WTC11 (cell line): ENCODE measurements around the gene TTLL5. TPM values are rescaled to one million over a fixed set of nuclear protein-coding genes. Genes with fewer than 3 reads are reported as not detected.

ENCODE experiments used
- ATAC-seq: fragments of 200-7000 bp; cut with Tn5 transposase; 2 replicates; pipeline ENCODE4 v1.10.0; 2021; ENCODE audit warnings: mild to moderate bottlenecking, moderate library complexity
- CTCF ChIA-PET: fragments of 300-600 bp; sonication (Branson Sonifier 250); formaldehyde crosslinking; loops from one replicate; lab custom pipeline; 2021; ENCODE audit warnings: antibody characterized with exemption; lab: Charles Lee
- POLR2A ChIA-PET: fragments of 350-600 bp; sonication (Branson Sonifier 250); formaldehyde crosslinking; loops from one replicate; lab custom pipeline; 2021; ENCODE audit warnings: antibody characterized with exemption; lab: Charles Lee
- DNase-seq: peaks from one replicate; pipeline ENCODE4 v3.0.0; 2021; ENCODE audit warnings: low spot score
- H3K27ac Mint-ChIP-seq: 2 replicates; pipeline ENCODE4 v1.8.0; 2021; ENCODE audit warnings: mixed read lengths
- H3K27me3 Mint-ChIP-seq: 2 replicates; pipeline ENCODE4 v1.8.0; 2021; ENCODE audit warnings: low read depth, mild to moderate bottlenecking, moderate library complexity, mixed read lengths
- H3K36me3 Mint-ChIP-seq: 2 replicates; pipeline ENCODE4 v1.8.0; 2021; ENCODE audit warnings: mixed read lengths
- H3K4me1 Mint-ChIP-seq: 2 replicates; pipeline ENCODE4 v1.8.0; 2022; ENCODE audit warnings: mixed read lengths
- H3K4me3 Mint-ChIP-seq: 2 replicates; pipeline ENCODE4 v1.8.0; 2021; ENCODE audit warnings: mild to moderate bottlenecking, moderate library complexity, mixed read lengths
- H3K9me3 Mint-ChIP-seq: 2 replicates; pipeline ENCODE4 v1.8.0; 2021; ENCODE audit warnings: mixed read lengths
- AR ChIP-seq: fragments of 250-450 bp; sonication (Bioruptor Pico); IDR thresholded peaks from 2 replicates; pipeline ENCODE4 v1.9.0; 2021; ENCODE audit warnings: mild to moderate bottlenecking
- ATF1 ChIP-seq: sonication (generic); formaldehyde crosslinking; IDR thresholded peaks from 2 replicates; pipeline ENCODE4 v1.8.1; 2023; ENCODE audit warnings: mild to moderate bottlenecking, moderate library complexity, missing genetic modification reagents
- ATF3 ChIP-seq: sonication (generic); formaldehyde crosslinking; conservative IDR thresholded peaks from 2 replicates; pipeline ENCODE4 v1.8.1; 2022; ENCODE audit warnings: mild to moderate bottlenecking, missing genetic modification reagents
- CREM ChIP-seq: sonication (generic); formaldehyde crosslinking; IDR thresholded peaks from 2 replicates; pipeline ENCODE4 v1.8.1; 2022; ENCODE audit warnings: mild to moderate bottlenecking, missing genetic modification reagents, moderate library complexity
- ETV6 ChIP-seq: sonication (generic); formaldehyde crosslinking; IDR thresholded peaks from 2 replicates; pipeline ENCODE4 v1.8.1; 2022; ENCODE audit warnings: mild to moderate bottlenecking, missing genetic modification reagents
- FOXJ3 ChIP-seq: sonication (generic); formaldehyde crosslinking; IDR thresholded peaks from 2 replicates; pipeline ENCODE4 v1.9.0; 2021; ENCODE audit warnings: missing genetic modification reagents, mild to moderate bottlenecking, borderline replicate concordance
- GTF2I ChIP-seq: fragments of 250-450 bp; sonication (Bioruptor Pico); conservative IDR thresholded peaks from 2 replicates; pipeline ENCODE4 v1.4.0; 2021; ENCODE audit warnings: mild to moderate bottlenecking
- HMGA2 ChIP-seq: fragments of 250-450 bp; sonication (Bioruptor Pico); IDR thresholded peaks from 2 replicates; pipeline ENCODE4 v1.4.0; 2021; ENCODE audit warnings: mild to moderate bottlenecking, moderate library complexity
- IRF2 ChIP-seq: sonication (generic); formaldehyde crosslinking; IDR thresholded peaks from 2 replicates; pipeline ENCODE4 v1.8.0; 2022; ENCODE audit warnings: low read depth, missing genetic modification reagents, borderline replicate concordance
- JAZF1 ChIP-seq: fragments of 250-450 bp; sonication (Bioruptor Pico); IDR thresholded peaks from 2 replicates; pipeline ENCODE4 v1.9.0; 2021; ENCODE audit warnings: moderate library complexity, mild to moderate bottlenecking, inconsistent platforms
- KAT7 ChIP-seq: sonication (generic); formaldehyde crosslinking; IDR thresholded peaks from 2 replicates; pipeline ENCODE4 v1.8.1; 2023; ENCODE audit warnings: missing genetic modification reagents, mild to moderate bottlenecking, borderline replicate concordance
- MYBL2 ChIP-seq: sonication (generic); formaldehyde crosslinking; IDR thresholded peaks from 2 replicates; pipeline ENCODE4 v1.8.1; 2023; ENCODE audit warnings: mild to moderate bottlenecking, moderate library complexity, missing genetic modification reagents
- PRRX2 ChIP-seq: fragments of 250-450 bp; sonication (Bioruptor Pico); IDR thresholded peaks from 2 replicates; pipeline ENCODE4 v1.8.0; 2021; ENCODE audit warnings: mild to moderate bottlenecking
- RELA ChIP-seq: sonication (generic); formaldehyde crosslinking; IDR thresholded peaks from 2 replicates; pipeline ENCODE4 v1.8.1; 2022; ENCODE audit warnings: missing genetic modification reagents, mild to moderate bottlenecking, borderline replicate concordance
- SMAD3 ChIP-seq: sonication (generic); formaldehyde crosslinking; IDR thresholded peaks from 2 replicates; pipeline ENCODE4 v1.8.0; 2022; ENCODE audit warnings: missing genetic modification reagents, mild to moderate bottlenecking, borderline replicate concordance
- TEAD1 ChIP-seq: sonication (generic); formaldehyde crosslinking; IDR thresholded peaks from 2 replicates; pipeline ENCODE4 v1.8.0; 2022; ENCODE audit warnings: mild to moderate bottlenecking, missing genetic modification reagents
- TEAD4 ChIP-seq: sonication (generic); formaldehyde crosslinking; IDR thresholded peaks from 2 replicates; pipeline ENCODE4 v1.8.0; 2022; ENCODE audit warnings: mild to moderate bottlenecking, missing genetic modification reagents
- ZBTB21 ChIP-seq: sonication (generic); formaldehyde crosslinking; IDR thresholded peaks from 2 replicates; pipeline ENCODE4 v1.8.1; 2023; ENCODE audit warnings: mild to moderate bottlenecking, missing genetic modification reagents, borderline replicate concordance
- ZNF121 ChIP-seq: sonication (generic); formaldehyde crosslinking; IDR thresholded peaks from 2 replicates; pipeline ENCODE4 v1.8.0; 2023; ENCODE audit warnings: missing genetic modification reagents
- ZNF671 ChIP-seq: fragments of 250-450 bp; sonication (Bioruptor Pico); IDR thresholded peaks from 2 replicates; pipeline ENCODE4 v1.8.0; 2021; ENCODE audit warnings: mild to moderate bottlenecking
- total RNA-seq: library from RNA; stranded (reverse); gene quantifications from 3 replicates; pipeline ENCODE4 v1.2.3, GENCODE V29; 2021
- TF ChIP-seq, protein P1 (sequence below): sonication (generic); formaldehyde crosslinking; IDR thresholded peaks from 2 replicates; pipeline ENCODE4 v1.8.0; 2023; ENCODE audit warnings: mild to moderate bottlenecking, missing genetic modification reagents
- TF ChIP-seq, protein P2 (sequence below): sonication (generic); formaldehyde crosslinking; IDR thresholded peaks from 2 replicates; pipeline ENCODE4 v1.8.1; 2022; ENCODE audit warnings: low read depth, mild to moderate bottlenecking, moderate library complexity, missing genetic modification reagents, borderline replicate concordance
- TF ChIP-seq, protein P3 (sequence below): sonication (generic); formaldehyde crosslinking; IDR thresholded peaks from 2 replicates; pipeline ENCODE4 v1.8.1; 2022; ENCODE audit warnings: low read depth, missing genetic modification reagents, borderline replicate concordance
- TF ChIP-seq, protein P4 (sequence below): sonication (generic); formaldehyde crosslinking; IDR thresholded peaks from 2 replicates; pipeline ENCODE4 v1.8.1; 2023; ENCODE audit warnings: mild to moderate bottlenecking, missing genetic modification reagents, moderate library complexity
- TF ChIP-seq, protein P5 (sequence below): fragments of 250-450 bp; sonication (Bioruptor Pico); IDR thresholded peaks from 2 replicates; pipeline ENCODE4 v1.8.0; 2021; ENCODE audit warnings: mild to moderate bottlenecking

TTLL5 gene
- total RNA-seq, 1 experiment from 2014 or later: 39.6 TPM

- H3K4me1 Mint-ChIP-seq: peaks cover 2% of the 10 kb centered on the region
- TF ChIP-seq MYBL2 (no peak), ZBTB21 (CRISPR knock-in tag) (no peak), ZNF121 (CRISPR knock-in tag) (no peak), TEAD1 (CRISPR knock-in tag) (no peak), FOXJ3 (CRISPR knock-in tag) (no peak), HMGA2 (CRISPR knock-in tag) (no peak), ZNF671 (CRISPR knock-in tag) (no peak), ATF3 (CRISPR knock-in tag) (no peak), KAT7 (CRISPR knock-in tag) (no peak), GTF2I (CRISPR knock-in tag) (no peak)
- TF ChIP-seq, protein P1, sequence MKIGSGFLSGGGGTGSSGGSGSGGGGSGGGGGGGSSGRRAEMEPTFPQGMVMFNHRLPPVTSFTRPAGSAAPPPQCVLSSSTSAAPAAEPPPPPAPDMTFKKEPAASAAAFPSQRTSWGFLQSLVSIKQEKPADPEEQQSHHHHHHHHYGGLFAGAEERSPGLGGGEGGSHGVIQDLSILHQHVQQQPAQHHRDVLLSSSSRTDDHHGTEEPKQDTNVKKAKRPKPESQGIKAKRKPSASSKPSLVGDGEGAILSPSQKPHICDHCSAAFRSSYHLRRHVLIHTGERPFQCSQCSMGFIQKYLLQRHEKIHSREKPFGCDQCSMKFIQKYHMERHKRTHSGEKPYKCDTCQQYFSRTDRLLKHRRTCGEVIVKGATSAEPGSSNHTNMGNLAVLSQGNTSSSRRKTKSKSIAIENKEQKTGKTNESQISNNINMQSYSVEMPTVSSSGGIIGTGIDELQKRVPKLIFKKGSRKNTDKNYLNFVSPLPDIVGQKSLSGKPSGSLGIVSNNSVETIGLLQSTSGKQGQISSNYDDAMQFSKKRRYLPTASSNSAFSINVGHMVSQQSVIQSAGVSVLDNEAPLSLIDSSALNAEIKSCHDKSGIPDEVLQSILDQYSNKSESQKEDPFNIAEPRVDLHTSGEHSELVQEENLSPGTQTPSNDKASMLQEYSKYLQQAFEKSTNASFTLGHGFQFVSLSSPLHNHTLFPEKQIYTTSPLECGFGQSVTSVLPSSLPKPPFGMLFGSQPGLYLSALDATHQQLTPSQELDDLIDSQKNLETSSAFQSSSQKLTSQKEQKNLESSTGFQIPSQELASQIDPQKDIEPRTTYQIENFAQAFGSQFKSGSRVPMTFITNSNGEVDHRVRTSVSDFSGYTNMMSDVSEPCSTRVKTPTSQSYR (CRISPR knock-in tag): no peak
- H3K27me3 Mint-ChIP-seq: no peaks in the 10 kb centered on the region
- DNase-seq (no peak), ATAC-seq (no peak)
- H3K36me3 Mint-ChIP-seq: peaks cover 2% of the 10 kb centered on the region
- H3K4me3 Mint-ChIP-seq: no peak overlapping the region
- ChIA-PET POLR2A (no interaction called here), CTCF (interaction anchor here (0.7 to 1.7 kb wide), 2 partner anchors 18 to 90 kb away, joined by 3 to 7 read pairs; no protein-coding TSS in a partner anchor)
- no peaks in the 10 kb centered on the region for H3K9me3 Mint-ChIP-seq
- no peak overlapping the region for H3K27ac Mint-ChIP-seq
Measured at GRCh38 chr14:75888945-75889344, 227.9 kb downstream of the TTLL5 start.

DNA sequence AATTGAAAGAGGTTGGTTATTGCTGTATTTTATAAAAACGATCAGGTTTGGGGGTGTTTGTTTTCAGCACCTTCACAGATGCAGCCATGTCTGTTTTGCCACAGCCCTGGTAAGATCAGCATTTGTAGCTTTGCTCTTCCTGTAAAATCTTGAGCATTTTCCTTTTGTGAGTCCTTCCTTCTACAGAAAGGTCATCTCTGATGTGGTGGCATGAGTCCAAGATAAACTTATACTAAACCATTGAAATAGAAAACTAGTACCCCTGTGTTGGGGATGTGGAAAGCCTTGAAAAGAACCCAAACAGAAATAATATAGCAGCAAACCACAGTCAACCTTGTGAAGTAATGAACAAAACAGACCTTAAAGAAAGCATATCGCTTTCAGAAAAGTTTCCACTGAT, 235.3 kb downstream of the TTLL5 start:
- H3K27me3 Mint-ChIP-seq: no peaks in the 10 kb centered on the region
- TF ChIP-seq, protein P2, sequence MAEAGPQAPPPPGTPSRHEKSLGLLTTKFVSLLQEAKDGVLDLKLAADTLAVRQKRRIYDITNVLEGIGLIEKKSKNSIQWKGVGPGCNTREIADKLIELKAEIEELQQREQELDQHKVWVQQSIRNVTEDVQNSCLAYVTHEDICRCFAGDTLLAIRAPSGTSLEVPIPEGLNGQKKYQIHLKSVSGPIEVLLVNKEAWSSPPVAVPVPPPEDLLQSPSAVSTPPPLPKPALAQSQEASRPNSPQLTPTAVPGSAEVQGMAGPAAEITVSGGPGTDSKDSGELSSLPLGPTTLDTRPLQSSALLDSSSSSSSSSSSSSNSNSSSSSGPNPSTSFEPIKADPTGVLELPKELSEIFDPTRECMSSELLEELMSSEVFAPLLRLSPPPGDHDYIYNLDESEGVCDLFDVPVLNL (CRISPR knock-in tag): no peak
- TF ChIP-seq AR (no peak), MYBL2 (no peak), ATF1 (CRISPR knock-in tag) (no peak), ATF3 (CRISPR knock-in tag) (no peak), SMAD3 (CRISPR knock-in tag) (no peak), PRRX2 (CRISPR knock-in tag) (no peak), ETV6 (no peak), GTF2I (CRISPR knock-in tag) (no peak), RELA (CRISPR knock-in tag) (no peak), IRF2 (CRISPR knock-in tag) (no peak), TEAD4 (CRISPR knock-in tag) (no peak), JAZF1 (CRISPR knock-in tag) (no peak), CREM (CRISPR knock-in tag) (no peak)
- TF ChIP-seq, protein P3, sequence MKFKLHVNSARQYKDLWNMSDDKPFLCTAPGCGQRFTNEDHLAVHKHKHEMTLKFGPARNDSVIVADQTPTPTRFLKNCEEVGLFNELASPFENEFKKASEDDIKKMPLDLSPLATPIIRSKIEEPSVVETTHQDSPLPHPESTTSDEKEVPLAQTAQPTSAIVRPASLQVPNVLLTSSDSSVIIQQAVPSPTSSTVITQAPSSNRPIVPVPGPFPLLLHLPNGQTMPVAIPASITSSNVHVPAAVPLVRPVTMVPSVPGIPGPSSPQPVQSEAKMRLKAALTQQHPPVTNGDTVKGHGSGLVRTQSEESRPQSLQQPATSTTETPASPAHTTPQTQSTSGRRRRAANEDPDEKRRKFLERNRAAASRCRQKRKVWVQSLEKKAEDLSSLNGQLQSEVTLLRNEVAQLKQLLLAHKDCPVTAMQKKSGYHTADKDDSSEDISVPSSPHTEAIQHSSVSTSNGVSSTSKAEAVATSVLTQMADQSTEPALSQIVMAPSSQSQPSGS (CRISPR knock-in tag): no peak
- TF ChIP-seq, protein P4, sequence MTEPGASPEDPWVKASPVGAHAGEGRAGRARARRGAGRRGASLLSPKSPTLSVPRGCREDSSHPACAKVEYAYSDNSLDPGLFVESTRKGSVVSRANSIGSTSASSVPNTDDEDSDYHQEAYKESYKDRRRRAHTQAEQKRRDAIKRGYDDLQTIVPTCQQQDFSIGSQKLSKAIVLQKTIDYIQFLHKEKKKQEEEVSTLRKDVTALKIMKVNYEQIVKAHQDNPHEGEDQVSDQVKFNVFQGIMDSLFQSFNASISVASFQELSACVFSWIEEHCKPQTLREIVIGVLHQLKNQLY (CRISPR knock-in tag): no peak
- TF ChIP-seq, protein P5, sequence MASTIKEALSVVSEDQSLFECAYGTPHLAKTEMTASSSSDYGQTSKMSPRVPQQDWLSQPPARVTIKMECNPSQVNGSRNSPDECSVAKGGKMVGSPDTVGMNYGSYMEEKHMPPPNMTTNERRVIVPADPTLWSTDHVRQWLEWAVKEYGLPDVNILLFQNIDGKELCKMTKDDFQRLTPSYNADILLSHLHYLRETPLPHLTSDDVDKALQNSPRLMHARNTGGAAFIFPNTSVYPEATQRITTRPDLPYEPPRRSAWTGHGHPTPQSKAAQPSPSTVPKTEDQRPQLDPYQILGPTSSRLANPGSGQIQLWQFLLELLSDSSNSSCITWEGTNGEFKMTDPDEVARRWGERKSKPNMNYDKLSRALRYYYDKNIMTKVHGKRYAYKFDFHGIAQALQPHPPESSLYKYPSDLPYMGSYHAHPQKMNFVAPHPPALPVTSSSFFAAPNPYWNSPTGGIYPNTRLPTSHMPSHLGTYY (CRISPR knock-in tag): no peak
- no peaks in the 10 kb centered on the region for H3K36me3 Mint-ChIP-seq
- ATAC-seq (no peak), DNase-seq (no peak)
- ChIA-PET CTCF (no interaction called here), POLR2A (no interaction called here)
- H3K4me3 Mint-ChIP-seq: no peak overlapping the region
- no peaks in the 10 kb centered on the region for H3K9me3 Mint-ChIP-seq
- H3K27ac Mint-ChIP-seq: no peak overlapping the region
- no peaks in the 10 kb centered on the region for H3K4me1 Mint-ChIP-seq
